CD4-positive, alpha-beta T cell (primary cell): ENCODE data around the gene ACVR1B. TPM values are rescaled to one million over a fixed set of nuclear protein-coding genes. Genes with fewer than 3 reads are reported as not detected.

Source experiments
- ATAC-seq: fragments of 200-7000 bp; cut with Tn5 transposase; one replicate; pipeline ENCODE4 v1.10.0; 2022; ENCODE audit warnings: mild to moderate bottlenecking; ENCODE audit not compliant: poor library complexity
- CTCF ChIA-PET: fragments of 350-600 bp; sonication (Branson Sonifier 250); formaldehyde crosslinking; loops from one replicate; lab custom pipeline; 2021; ENCODE audit warnings: antibody characterized with exemption, inconsistent platforms; lab: Charles Lee
- POLR2A ChIA-PET: fragments of 350-600 bp; sonication (Branson Sonifier 250); formaldehyde crosslinking; loops from one replicate; lab custom pipeline; 2021; ENCODE audit warnings: antibody characterized with exemption, inconsistent platforms; lab: Charles Lee
- DNase-seq, 14 experiments: peaks; one replicate each; pipeline ENCODE4 v3.0.0-alpha.2; 2013 to 2020; ENCODE audit warnings: mixed read lengths in 2 of 14
- H3K27ac ChIP-seq, 2 donors: one replicate each; pipeline versions ENCODE4 v1.5.1 to v1.7.0; 2013; ENCODE audit warnings: low read length in 2 of 2, low read depth in 1 of 2, mild to moderate bottlenecking in 1 of 2
- H3K27me3 ChIP-seq, 2 experiments: 1 replicate in 1 of 2; 2 replicates in 1 of 2; pipeline versions ENCODE4 v1.6.1 to v1.7.0; 2013; ENCODE audit warnings: low read length in 2 of 2, control low read depth in 1 of 2, mild to moderate bottlenecking in 1 of 2, moderate library complexity in 1 of 2; ENCODE audit not compliant: insufficient read depth in 2 of 2, control insufficient read depth in 1 of 2
- H3K36me3 ChIP-seq: one replicate; pipeline ENCODE4 v1.6.1; 2013; ENCODE audit warnings: low read length, control low read depth; ENCODE audit not compliant: insufficient read depth
- H3K4me1 ChIP-seq: one replicate; pipeline ENCODE4 v1.6.1; 2013; ENCODE audit warnings: low read length, control low read depth; ENCODE audit not compliant: insufficient read depth
- H3K4me3 ChIP-seq: one replicate; pipeline ENCODE4 v1.5.1; 2013; ENCODE audit warnings: mild to moderate bottlenecking, low read length, moderate library complexity
- H3K9me3 ChIP-seq, 2 experiments: 1 replicate in 1 of 2; 2 replicates in 1 of 2; pipeline versions ENCODE4 v1.6.1 to v1.7.0; 2013; ENCODE audit warnings: low read length in 2 of 2, mild to moderate bottlenecking in 2 of 2, control low read depth in 1 of 2, moderate library complexity in 1 of 2; ENCODE audit not compliant: control insufficient read depth in 1 of 2, insufficient read depth in 1 of 2
- H3K27ac Mint-ChIP-seq: one replicate; pipeline ENCODE4 v1.8.0; 2020; ENCODE audit warnings: mixed read lengths
- H3K27me3 Mint-ChIP-seq: one replicate; pipeline ENCODE4 v1.8.0; 2021; ENCODE audit warnings: mixed read lengths
- H3K36me3 Mint-ChIP-seq: one replicate; pipeline ENCODE4 v1.8.0; 2021; ENCODE audit warnings: low read depth, mixed read lengths
- H3K4me1 Mint-ChIP-seq: one replicate; pipeline ENCODE4 v1.8.0; 2021; ENCODE audit warnings: low read depth, mixed read lengths
- H3K4me3 Mint-ChIP-seq: one replicate; pipeline ENCODE4 v1.8.0; 2020; ENCODE audit warnings: mild to moderate bottlenecking, mixed read lengths
- H3K9me3 Mint-ChIP-seq: one replicate; pipeline ENCODE4 v1.8.0; 2020; ENCODE audit warnings: mixed read lengths
- intact Hi-C, 2 experiments: fragments of 100-400 bp; cut with DNase I in 1 of 2; cut with micrococcal nuclease in 1 of 2; formaldehyde crosslinking; loops; one replicate each; pipeline versions ENCODE4 v1.15.1 to v1.9.0; 2023 to 2025; cut with DNase I, micrococcal nuclease
- total RNA-seq, 174 experiments: library from RNA in 2 of 174; stranded (reverse) in 2 of 174; gene quantifications; one replicate each; pipeline ENCODE4 v1.2.3 and lab custom pipeline; 2021 to 2026
- TF ChIP-seq, protein P1 (sequence below): fragments of 200-600 bp; IDR thresholded peaks from one replicate; pipeline ENCODE4 v1.8.0; 2022; ENCODE audit warnings: antibody characterized with exemption, mild to moderate bottlenecking

ACVR1B gene
- total RNA-seq, 2 experiments from 2014 or later = 14.2 to 14.5 TPM

GRCh38 chr12:51960890-51961289, 9.4 kb downstream of the ACVR1B start:
- H3K27ac ChIP-seq = peak overlapping the region in 1 of 2 donors; percentile 16
- intact Hi-C loops = loop anchor here in 1 of 2 experiments (2.0 kb wide), 1 partner anchor 14 kb away; no protein-coding TSS in a partner anchor
- H3K36me3 ChIP-seq = peaks cover 2% of the 10 kb centered on the region
- no peaks in the 10 kb centered on the region for H3K9me3 ChIP-seq
- H3K4me3 ChIP-seq = no peak overlapping the region
- H3K9me3 Mint-ChIP-seq = no peaks in the 10 kb centered on the region
- peaks cover 4% of the 10 kb centered on the region for H3K4me1 ChIP-seq
- ChIA-PET CTCF (interaction anchor here (3.7 kb wide), 1 partner anchor 10 kb away, joined by 13 read pairs; no protein-coding TSS in a partner anchor), POLR2A (interaction anchor here (2.5 kb wide), 1 partner anchor 10 kb away, joined by 19 read pairs; no protein-coding TSS in a partner anchor)
- peak overlapping the region; percentile 63 for H3K27ac Mint-ChIP-seq
- H3K4me1 Mint-ChIP-seq = peaks cover 61% of the 10 kb centered on the region
- no peak for DNase-seq
- H3K27me3 ChIP-seq = no peaks in the 10 kb centered on the region
- no peaks in the 10 kb centered on the region for H3K27me3 Mint-ChIP-seq
- H3K4me3 Mint-ChIP-seq = peak overlapping the region; percentile 10
- TF ChIP-seq, protein P1, sequence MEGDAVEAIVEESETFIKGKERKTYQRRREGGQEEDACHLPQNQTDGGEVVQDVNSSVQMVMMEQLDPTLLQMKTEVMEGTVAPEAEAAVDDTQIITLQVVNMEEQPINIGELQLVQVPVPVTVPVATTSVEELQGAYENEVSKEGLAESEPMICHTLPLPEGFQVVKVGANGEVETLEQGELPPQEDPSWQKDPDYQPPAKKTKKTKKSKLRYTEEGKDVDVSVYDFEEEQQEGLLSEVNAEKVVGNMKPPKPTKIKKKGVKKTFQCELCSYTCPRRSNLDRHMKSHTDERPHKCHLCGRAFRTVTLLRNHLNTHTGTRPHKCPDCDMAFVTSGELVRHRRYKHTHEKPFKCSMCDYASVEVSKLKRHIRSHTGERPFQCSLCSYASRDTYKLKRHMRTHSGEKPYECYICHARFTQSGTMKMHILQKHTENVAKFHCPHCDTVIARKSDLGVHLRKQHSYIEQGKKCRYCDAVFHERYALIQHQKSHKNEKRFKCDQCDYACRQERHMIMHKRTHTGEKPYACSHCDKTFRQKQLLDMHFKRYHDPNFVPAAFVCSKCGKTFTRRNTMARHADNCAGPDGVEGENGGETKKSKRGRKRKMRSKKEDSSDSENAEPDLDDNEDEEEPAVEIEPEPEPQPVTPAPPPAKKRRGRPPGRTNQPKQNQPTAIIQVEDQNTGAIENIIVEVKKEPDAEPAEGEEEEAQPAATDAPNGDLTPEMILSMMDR = no peak
- ATAC-seq = no peak
- peaks cover 28% of the 10 kb centered on the region for H3K36me3 Mint-ChIP-seq

GRCh38 chr12:51961834-51962233, 10.3 kb downstream of the ACVR1B start:
- TF ChIP-seq, protein P1 = no peak
- Histone ChIP-seq H3K27ac (no peak overlapping the region), H3K4me1 (peaks cover 4% of the 10 kb centered on the region), H3K36me3 (peaks cover 2% of the 10 kb centered on the region), H3K27me3 (no peaks in the 10 kb centered on the region), H3K4me3 (no peak overlapping the region), H3K9me3 (no peaks in the 10 kb centered on the region)
- peak overlapping the region; percentile 63 for H3K27ac Mint-ChIP-seq
- CTCF ChIA-PET = interaction anchor here (0.8 to 3.7 kb wide), 5 partner anchors 8 to 155 kb away, joined by 3 to 13 read pairs (median 4); no protein-coding TSS in a partner anchor
- H3K4me1 Mint-ChIP-seq = peaks cover 56% of the 10 kb centered on the region
- peaks cover 28% of the 10 kb centered on the region for H3K36me3 Mint-ChIP-seq
- no peak for DNase-seq
- intact Hi-C loops = loop anchor here in 1 of 2 experiments (2.0 kb wide), 1 partner anchor 13 kb away; no protein-coding TSS in a partner anchor
- peak; percentile 68 for ATAC-seq
- H3K27me3 Mint-ChIP-seq = no peaks in the 10 kb centered on the region
- peak overlapping the region; percentile 2 for H3K4me3 Mint-ChIP-seq
- no peaks in the 10 kb centered on the region for H3K9me3 Mint-ChIP-seq
- POLR2A ChIA-PET = interaction anchor here (1.2 to 2.5 kb wide), 3 partner anchors 9 to 64 kb away, joined by 3 to 19 read pairs (median 9); partner anchors contain the start of gene ACVR1B

- peaks cover 28% of the 10 kb centered on the region for H3K36me3 Mint-ChIP-seq
- no peaks in the 10 kb centered on the region for H3K9me3 Mint-ChIP-seq
- H3K4me1 Mint-ChIP-seq = peaks cover 53% of the 10 kb centered on the region
- no peaks in the 10 kb centered on the region for H3K27me3 ChIP-seq
- POLR2A ChIA-PET = interaction anchor here (1.2 to 2.5 kb wide), 3 partner anchors 9 to 63 kb away, joined by 3 to 19 read pairs (median 9); partner anchors contain the start of gene ACVR1B
- no peak for ATAC-seq
- intact Hi-C loops = no loop called here
- no peaks in the 10 kb centered on the region for H3K27me3 Mint-ChIP-seq
- peaks cover 2% of the 10 kb centered on the region for H3K36me3 ChIP-seq
- no peak for DNase-seq
- H3K27ac ChIP-seq = no peak overlapping the region
- TF ChIP-seq, protein P1 = no peak
- peaks cover 4% of the 10 kb centered on the region for H3K4me1 ChIP-seq
- no peak overlapping the region for H3K4me3 ChIP-seq
- H3K27ac Mint-ChIP-seq = no peak overlapping the region
- CTCF ChIA-PET = interaction anchor here (0.8 to 3.7 kb wide), 5 partner anchors 8 to 154 kb away, joined by 3 to 13 read pairs (median 4); no protein-coding TSS in a partner anchor
- no peaks in the 10 kb centered on the region for H3K9me3 ChIP-seq
- H3K4me3 Mint-ChIP-seq = no peak overlapping the region
Observed at GRCh38 chr12:51962737-51963136, 11.2 kb downstream of the ACVR1B start.
